Mesenchymal stem cell (in vitro differentiated cells and primary cell): Measurements from ENCODE around the gene USP40.

Source experiments
- DNase-seq: peaks from one replicate; pipeline ENCODE4 v3.0.0-alpha.2; 2013
- H2AFZ ChIP-seq: one replicate; pipeline ENCODE4 v1.6.1; 2013; ENCODE audit warnings: low read depth, mild to moderate bottlenecking, control low read depth, inconsistent platforms, low read length, moderate library complexity
- H2AK5ac ChIP-seq: 2 replicates; pipeline ENCODE4 v1.6.1; 2013; ENCODE audit warnings: low read length, moderate library complexity, mild to moderate bottlenecking, inconsistent platforms; ENCODE audit not compliant: severe bottlenecking
- H2BK120ac ChIP-seq: one replicate; pipeline ENCODE4 v1.6.1; 2013; ENCODE audit warnings: low read depth, mild to moderate bottlenecking, inconsistent platforms, low read length, moderate library complexity
- H2BK12ac ChIP-seq, 2 experiments: one replicate each; pipeline ENCODE4 v1.6.1; 2013; ENCODE audit warnings: inconsistent platforms in 2 of 2, low read length in 2 of 2, mild to moderate bottlenecking in 2 of 2, moderate library complexity in 2 of 2, control low read depth in 1 of 2
- H2BK15ac ChIP-seq: one replicate; pipeline ENCODE4 v1.6.1; 2013; ENCODE audit warnings: mild to moderate bottlenecking, low read depth, inconsistent platforms; ENCODE audit not compliant: poor library complexity, severe bottlenecking
- H2BK5ac ChIP-seq: 2 replicates; pipeline ENCODE4 v1.6.1; 2013; ENCODE audit warnings: low read depth, mild to moderate bottlenecking, low read length, control low read depth, inconsistent platforms; ENCODE audit not compliant: poor library complexity, severe bottlenecking
- H3K14ac ChIP-seq, 2 experiments: one replicate each; pipeline ENCODE4 v1.6.1; 2013; ENCODE audit warnings: inconsistent platforms in 2 of 2, low read length in 2 of 2, control low read depth in 1 of 2, mild to moderate bottlenecking in 1 of 2, moderate library complexity in 1 of 2
- H3K18ac ChIP-seq, 2 experiments: one replicate each; pipeline ENCODE4 v1.6.1; 2013; ENCODE audit warnings: inconsistent platforms in 2 of 2, low read length in 2 of 2, control low read depth in 1 of 2, low read depth in 1 of 2, mild to moderate bottlenecking in 1 of 2
- H3K23ac ChIP-seq, 2 experiments: one replicate each; pipeline ENCODE4 v1.6.1; 2013; ENCODE audit warnings: inconsistent platforms in 2 of 2, low read length in 2 of 2, mild to moderate bottlenecking in 2 of 2, moderate library complexity in 2 of 2, control low read depth in 1 of 2
- H3K27ac ChIP-seq: 2 replicates; pipeline ENCODE4 v1.5.1; 2013; ENCODE audit warnings: mild to moderate bottlenecking, moderate library complexity, low read length, control low read depth, inconsistent platforms; ENCODE audit not compliant: poor library complexity, severe bottlenecking
- H3K27me3 ChIP-seq, 2 experiments: 2 replicates each; pipeline versions ENCODE4 v1.6.1 to v1.7.0; 2013; ENCODE audit warnings: low read length in 2 of 2, mild to moderate bottlenecking in 2 of 2, moderate library complexity in 2 of 2, control low read depth in 1 of 2, inconsistent platforms in 1 of 2; ENCODE audit not compliant: control insufficient read depth in 1 of 2, insufficient read depth in 1 of 2
- H3K36me3 ChIP-seq, 2 experiments: 2 replicates each; pipeline versions ENCODE4 v1.6.1 to v1.7.0; 2013; ENCODE audit warnings: low read length in 2 of 2, control low read depth in 1 of 2, inconsistent platforms in 1 of 2, low read depth in 1 of 2, mild to moderate bottlenecking in 1 of 2; ENCODE audit not compliant: insufficient read depth in 2 of 2, control insufficient read depth in 1 of 2
- H3K4ac ChIP-seq, 2 experiments: one replicate each; pipeline ENCODE4 v1.6.1; 2013; ENCODE audit warnings: inconsistent platforms in 2 of 2, low read length in 2 of 2, mild to moderate bottlenecking in 2 of 2, moderate library complexity in 2 of 2, control low read depth in 1 of 2, low read depth in 1 of 2
- H3K4me1 ChIP-seq: 2 replicates; pipeline ENCODE4 v1.6.1; 2013; ENCODE audit warnings: low read depth, low read length, control low read depth; ENCODE audit not compliant: control insufficient read depth, insufficient read depth
- H3K4me2 ChIP-seq: 2 replicates; pipeline ENCODE4 v1.6.1; 2013; ENCODE audit warnings: low read length, mild to moderate bottlenecking, inconsistent platforms; ENCODE audit not compliant: poor library complexity, severe bottlenecking
- H3K4me3 ChIP-seq, 2 experiments: 2 replicates each; pipeline versions ENCODE4 v1.5.1 to v1.7.0; 2013; ENCODE audit warnings: low read length in 2 of 2, mild to moderate bottlenecking in 2 of 2, control low read depth in 1 of 2, low read depth in 1 of 2; ENCODE audit not compliant: insufficient read depth in 1 of 2
- H3K79me1 ChIP-seq: replicated peaks from 2 replicates; pipeline ENCODE4 v1.6.1; 2013; ENCODE audit warnings: mild to moderate bottlenecking, control low read depth, low read length, inconsistent platforms; ENCODE audit not compliant: poor library complexity, severe bottlenecking
- H3K9ac ChIP-seq: 2 replicates; pipeline ENCODE4 v1.7.0; 2013; ENCODE audit warnings: mild to moderate bottlenecking, low read length, moderate library complexity
- H3K9me3 ChIP-seq: 2 replicates; pipeline ENCODE4 v1.7.0; 2013; ENCODE audit warnings: mild to moderate bottlenecking, low read length; ENCODE audit not compliant: control insufficient read depth
- H4K8ac ChIP-seq: one replicate; pipeline ENCODE4 v1.6.1; 2013; ENCODE audit warnings: inconsistent platforms, mild to moderate bottlenecking, low read length, moderate library complexity
- H4K91ac ChIP-seq: one replicate; pipeline ENCODE4 v1.6.1; 2013; ENCODE audit warnings: mild to moderate bottlenecking, low read length, inconsistent platforms
- WGBS: methylation state at CpG from one replicate; pipeline ENCODE4 v1.1.7; 2013; ENCODE audit warnings: mixed read lengths; 5-methylcytosine and 5-hydroxymethylcytosine counted together

USP40 gene

DNA sequence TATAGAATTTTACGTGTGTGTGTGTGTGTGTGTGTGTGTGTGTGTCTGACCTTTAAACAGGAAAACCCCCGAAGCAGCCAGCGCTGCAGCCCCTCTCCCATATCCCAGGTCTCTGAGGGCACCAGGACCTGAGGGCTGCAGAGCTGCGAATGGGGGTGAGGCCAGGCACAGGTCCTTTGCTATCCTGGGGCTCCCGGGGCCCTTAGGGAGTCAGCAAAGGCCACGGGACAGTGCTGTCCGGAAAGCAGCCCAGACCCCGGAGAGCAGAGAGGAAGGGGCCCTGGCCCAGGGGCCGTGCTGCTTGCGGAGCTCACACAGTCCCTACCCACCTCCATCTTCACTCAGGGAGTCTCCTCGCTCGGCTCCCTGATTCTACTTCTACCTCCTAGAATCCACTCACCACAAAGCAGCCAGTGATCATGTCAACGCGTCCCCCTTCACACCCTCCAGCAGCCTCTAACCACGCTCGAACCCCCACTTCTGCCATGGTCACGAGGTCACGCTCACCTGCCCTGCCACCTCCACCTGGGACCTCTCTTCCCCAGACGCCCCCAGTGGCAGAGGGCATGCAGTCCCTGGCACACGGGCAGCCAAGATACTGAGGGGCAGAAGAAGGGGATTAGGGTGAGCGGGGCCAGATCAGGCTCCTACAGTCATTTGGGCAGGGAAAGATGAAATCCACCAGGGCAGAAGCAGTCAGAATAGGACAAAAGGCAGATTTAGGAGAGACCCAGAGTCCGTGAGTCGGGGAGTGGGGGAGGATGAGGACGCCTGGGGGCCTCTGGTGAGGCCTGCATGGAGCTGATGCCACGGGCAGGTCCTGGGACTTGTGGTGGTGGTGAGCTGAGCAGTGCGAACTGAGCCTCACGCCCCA is 86.7 kb downstream of the USP40 start:
- Histone ChIP-seq H3K4me1 (peaks cover 18% of the 10 kb centered on the region), H3K9me3 (no peaks in the 10 kb centered on the region), H3K4ac (no peak overlapping the region), H3K27me3 (no peaks in the 10 kb centered on the region), H3K79me1 (peaks cover 1% of the 10 kb centered on the region), H4K8ac (no peak overlapping the region), H3K9ac (no peak overlapping the region), H2AK5ac (peak overlapping the region; percentile 9), H2BK5ac (no peak overlapping the region), H3K4me3 (no peak overlapping the region), H3K14ac (no peak overlapping the region), H3K27ac (no peak overlapping the region), H4K91ac (no peak overlapping the region), H2BK120ac (no peak overlapping the region), H2BK12ac (no peak overlapping the region), H2AFZ (no peak overlapping the region), H2BK15ac (no peak overlapping the region), H3K4me2 (no peak overlapping the region), H3K23ac (no peak overlapping the region), H3K18ac (no peak overlapping the region), H3K36me3 (peaks cover 67 to 87% of the 10 kb centered on the region in 2 experiments)
- no peak for DNase-seq
- 94% methylated on average over 25 of the region's 27 CpGs for WGBS

DNA sequence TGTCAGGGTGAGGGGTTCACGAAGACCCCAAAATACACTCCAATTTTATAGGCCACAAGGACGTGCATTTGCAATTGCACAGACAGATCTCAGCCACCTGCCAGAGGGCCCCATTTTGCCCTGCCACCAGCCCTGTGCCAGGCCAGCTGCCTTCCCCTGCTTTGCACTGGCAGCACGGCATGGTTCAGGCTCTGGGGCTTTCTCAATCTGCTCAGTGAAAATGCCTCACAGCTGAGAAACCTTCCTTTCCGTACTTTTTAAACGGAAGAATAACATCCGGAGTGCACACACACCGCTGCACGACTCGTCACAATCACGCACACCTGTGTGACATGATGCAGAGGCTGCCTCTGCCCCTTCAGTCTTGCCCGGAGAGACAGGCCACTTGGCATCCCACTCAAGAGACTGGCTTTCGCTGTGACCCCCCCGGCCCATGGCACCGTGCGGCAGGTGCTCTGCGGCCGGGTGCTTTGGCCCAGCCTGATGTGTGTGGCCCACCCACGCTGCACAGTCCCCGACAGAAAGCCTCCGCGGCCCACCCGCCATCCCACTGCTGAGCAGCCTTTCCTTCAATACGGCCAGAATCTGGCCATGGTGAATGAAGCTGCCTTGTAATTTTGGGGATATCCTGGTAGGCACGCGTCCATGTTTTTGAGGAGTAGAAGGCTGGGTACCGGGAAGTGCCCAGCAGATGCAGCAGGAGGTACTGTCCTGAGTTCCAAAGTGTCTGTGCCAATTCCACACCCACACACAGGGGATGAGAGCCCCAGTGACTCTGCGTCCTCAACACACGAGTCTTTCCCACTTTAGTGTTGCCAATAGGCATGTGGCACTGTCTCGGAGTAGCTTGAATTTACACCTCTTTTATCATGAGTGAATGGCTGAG is 88.8 kb downstream of the USP40 start:
- DNase-seq = no peak

DNA sequence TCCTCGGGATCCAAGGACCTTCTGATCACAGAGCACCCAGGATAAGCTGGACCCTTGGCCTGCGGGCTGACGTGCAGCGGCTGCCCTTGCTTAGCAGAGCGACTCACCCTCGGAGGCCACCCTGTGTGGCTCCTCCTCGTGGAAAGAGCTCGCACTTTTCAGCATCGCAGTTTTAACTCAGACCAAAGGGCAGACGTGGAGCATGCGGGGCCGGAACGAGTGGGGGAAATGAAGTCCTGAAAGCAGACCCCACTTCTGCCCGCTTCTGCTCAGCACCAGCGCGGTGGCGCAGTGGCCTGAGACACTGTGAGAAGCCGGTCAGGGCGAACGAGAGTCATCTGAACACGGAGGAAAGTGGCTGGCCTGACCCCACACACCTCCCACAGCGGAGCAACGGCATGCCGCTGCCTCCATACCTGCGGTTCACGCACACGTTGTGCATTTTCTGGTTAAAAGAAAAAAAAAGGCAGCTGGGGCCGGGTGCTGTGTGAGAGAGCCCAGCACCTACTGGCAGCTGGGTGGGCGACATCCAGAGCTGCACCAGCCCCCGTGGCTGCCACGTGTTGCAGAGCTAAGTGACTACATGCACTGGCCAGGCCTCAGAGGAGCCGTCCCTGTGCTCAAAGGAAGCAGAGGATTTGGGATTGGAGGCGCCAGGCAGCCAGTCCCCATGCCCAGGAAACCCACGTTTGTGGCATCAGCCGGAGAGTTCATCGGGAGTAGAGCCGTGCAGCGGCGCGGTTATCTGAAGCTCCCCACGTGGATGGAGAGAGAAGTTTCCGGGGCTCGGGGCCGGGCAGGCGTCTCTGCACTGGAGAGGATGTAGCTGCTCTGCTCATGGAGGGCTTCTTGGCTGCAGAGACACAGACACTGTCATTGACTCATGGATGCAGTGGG is 89.7 kb downstream of the USP40 start:
- H3K4me3 ChIP-seq = no peak overlapping the region
- H3K4me1 ChIP-seq = peaks cover 16% of the 10 kb centered on the region
- H2AFZ ChIP-seq = no peak overlapping the region
- no peak overlapping the region for H4K91ac ChIP-seq
- H3K27ac ChIP-seq = no peak overlapping the region
- no peak overlapping the region for H3K18ac ChIP-seq
- WGBS = 94% methylated on average over 45 of the region's 45 CpGs
- H2BK15ac ChIP-seq = no peak overlapping the region
- no peak overlapping the region for H4K8ac ChIP-seq
- no peak overlapping the region for H3K4me2 ChIP-seq
- H3K9me3 ChIP-seq = no peaks in the 10 kb centered on the region
- peaks cover 1% of the 10 kb centered on the region for H3K79me1 ChIP-seq
- no peak overlapping the region for H3K9ac ChIP-seq
- no peak overlapping the region for H3K4ac ChIP-seq
- no peak overlapping the region for H2AK5ac ChIP-seq
- H2BK120ac ChIP-seq = no peak overlapping the region
- H3K36me3 ChIP-seq = peaks cover 64 to 74% of the 10 kb centered on the region in 2 experiments
- H3K27me3 ChIP-seq = no peaks in the 10 kb centered on the region
- no peak overlapping the region for H2BK12ac ChIP-seq
- H3K23ac ChIP-seq = no peak overlapping the region
- H2BK5ac ChIP-seq = no peak overlapping the region
- no peak overlapping the region for H3K14ac ChIP-seq
- DNase-seq = no peak

More for the DNA sequence above, 88.8 kb downstream of the USP40 start:
- no peak overlapping the region for H2BK120ac ChIP-seq
- H3K27me3 ChIP-seq = no peaks in the 10 kb centered on the region
- no peak overlapping the region for H2AFZ ChIP-seq
- peaks cover 73 to 74% of the 10 kb centered on the region in 2 experiments for H3K36me3 ChIP-seq
- 96% methylated on average over 29 of the region's 29 CpGs for WGBS
- no peak overlapping the region for H4K91ac ChIP-seq
- no peak overlapping the region for H4K8ac ChIP-seq
- H2AK5ac ChIP-seq = no peak overlapping the region
- no peak overlapping the region for H3K4me2 ChIP-seq
- no peak overlapping the region for H3K27ac ChIP-seq
- H3K4me1 ChIP-seq = peaks cover 20% of the 10 kb centered on the region
- no peak overlapping the region for H3K9ac ChIP-seq
- H3K23ac ChIP-seq = no peak overlapping the region
- no peak overlapping the region for H2BK15ac ChIP-seq
- H2BK12ac ChIP-seq = no peak overlapping the region
- H3K4ac ChIP-seq = no peak overlapping the region
- no peak overlapping the region for H3K4me3 ChIP-seq
- H3K79me1 ChIP-seq = peaks cover 1% of the 10 kb centered on the region
- H3K14ac ChIP-seq = no peak overlapping the region
- no peak overlapping the region for H3K18ac ChIP-seq
- no peak overlapping the region for H2BK5ac ChIP-seq
- H3K9me3 ChIP-seq = no peaks in the 10 kb centered on the region
